ENCODE measurements around the gene CYB561. TPM values are rescaled to one million over a fixed set of nuclear protein-coding genes. Genes with fewer than 3 reads are reported as not detected.

Gene CYB561
- total and polyA plus RNA-seq, 2 of the 4 experiments (the other 2 are of a cell fraction), result 2.5 to 3.0 TPM

DNA sequence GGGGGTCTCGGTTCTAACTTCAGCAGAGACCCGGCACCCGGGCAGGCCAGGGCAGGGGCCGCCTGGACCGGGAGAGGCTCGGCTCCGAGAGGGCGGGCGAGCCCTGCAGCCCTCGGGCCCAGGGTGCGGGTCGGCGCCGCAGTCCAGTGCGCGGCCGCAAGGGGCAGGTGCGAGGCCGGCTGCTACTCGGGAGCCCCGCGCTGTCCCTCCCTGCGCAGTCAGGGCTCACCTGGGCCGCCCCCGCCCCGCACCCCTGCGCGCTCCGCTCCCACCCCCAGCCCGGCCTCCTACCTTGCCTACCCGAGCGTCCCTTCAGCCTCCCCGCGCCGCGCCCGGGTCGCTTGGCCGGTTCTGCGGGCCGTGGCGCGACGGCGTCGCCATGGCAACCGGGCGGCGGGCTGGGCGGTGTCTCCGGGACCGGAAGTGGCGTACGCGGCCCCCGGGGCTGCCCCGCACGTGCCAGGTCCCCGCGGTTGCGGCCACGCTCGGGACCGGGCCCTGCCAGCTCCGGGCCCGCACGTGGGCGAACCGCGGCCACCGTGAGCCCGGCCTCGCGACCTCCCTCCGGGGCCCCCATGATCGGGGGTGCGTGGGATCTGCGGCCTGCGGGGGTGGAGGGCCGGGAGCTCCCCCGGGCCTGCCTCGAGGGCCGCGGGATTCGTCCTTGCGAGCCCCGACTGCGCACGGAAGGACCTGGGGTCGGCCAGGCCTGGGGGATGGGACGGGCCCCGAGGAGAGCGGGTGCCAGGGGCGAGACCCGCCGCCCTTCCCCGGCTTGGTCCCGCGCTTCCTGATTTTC is at the start of gene CYB561 (continued):
- TF ChIP-seq RFX5 (IDR thresholded peaks at IDR 0.05; ENCODE audit: low read depth, low read length) (no peak), SMC3 (IDR thresholded peaks at IDR 0.05; ENCODE audit: low read depth, low read length) (no peak), RAD21 (IDR thresholded peaks at IDR 0.05; ENCODE audit: low read length) (peak; percentile 22; the same call in 1 of the 2 replicates), CEBPB (IDR thresholded peaks at IDR 0.05; ENCODE audit: low read depth, low read length) (no peak)

- peak overlapping the region; percentile 98 for H3K4ac ChIP-seq (ENCODE audit: low read depth, low read length)
- peak overlapping the region; percentile 98 for H2BK120ac ChIP-seq (ENCODE audit: low read depth, low read length)
- H4K91ac ChIP-seq (ENCODE audit: insufficient read depth, low read depth, low read length), result peak overlapping the region; percentile 73
- H3K18ac ChIP-seq (ENCODE audit: low read depth, low read length), result peak overlapping the region; percentile 53
- H2BK5ac ChIP-seq (ENCODE audit: low read depth, low read length, poor library complexity, severe bottlenecking), result peak overlapping the region; percentile 15
- H3K4me3 ChIP-seq (ENCODE audit: insufficient read depth, low read depth, low read length), result no peak overlapping the region
- intact Hi-C loops (cut with micrococcal nuclease) (no loop called here), dilution Hi-C loops (cut with HindIII; ENCODE audit: low sequenced_read_pairs, unreplicated experiment) (no loop called here), in situ Hi-C loops (cut with MboI; ENCODE audit: low sequenced_read_pairs) (no loop called here)
- peak; percentile 41 for DNase-seq
- peaks cover 0 to 2% of the 10 kb centered on the region in 2 experiments; a peak in 1 of 4 replicates for H3K79me1 ChIP-seq (ENCODE audit: low read depth in 1 of 2, low read length in 2 of 2)
- no peak overlapping the region for H3K9ac ChIP-seq (ENCODE audit: low read depth, low read length)
- CTCF ChIA-PET, result no interaction called here
- no peak overlapping the region for H3K4me2 ChIP-seq (ENCODE audit: low read depth, low read length)
- H3K14ac ChIP-seq (replicated peaks; ENCODE audit: low read depth, low read length), result peak overlapping the region; percentile 84
- no peak overlapping the region for H3K56ac ChIP-seq (ENCODE audit: extremely low read depth, insufficient read depth, low read length)
- peak overlapping the region; percentile 68 for H3K23ac ChIP-seq (ENCODE audit: low read depth, low read length)
- peaks cover 27% of the 10 kb centered on the region for H3K4me1 ChIP-seq (ENCODE audit: control insufficient read depth, insufficient read depth, low read length)
- peak overlapping the region; percentile 62 for H2AFZ ChIP-seq (replicated peaks; ENCODE audit: low read length, poor library complexity)
- peak overlapping the region; percentile 77 for H2BK20ac ChIP-seq (ENCODE audit: low read depth, low read length)
- H3K9me1 ChIP-seq (ENCODE audit: insufficient read depth, low read length), result peaks cover 19% of the 10 kb centered on the region
- H2AK5ac ChIP-seq (ENCODE audit: low read depth, low read length), result peak overlapping the region; percentile 97; the same call in 1 of the 2 replicates
- no peak for ATAC-seq (ENCODE audit: low read depth)
- no CpG with 5 or more reads among the region's 6 CpGs for WGBS, 2 experiments (ENCODE audit: extremely low coverage in 2 of 2, insufficient read length in 1 of 2)
- H3K36me3 ChIP-seq (ENCODE audit: control insufficient read depth, insufficient read depth, low read length), result no peaks in the 10 kb centered on the region
- 0 out of 2 replicates have a peak overlapping the region, but pooled peaks have one; percentile 15 for H3K27ac ChIP-seq (ENCODE audit: insufficient read depth, low read length)
- H4K5ac ChIP-seq (ENCODE audit: low read depth, low read length), result peak overlapping the region; percentile 27; the same call in 1 of the 2 replicates
- no peaks in the 10 kb centered on the region for H3K9me3 ChIP-seq (ENCODE audit: control insufficient read depth, insufficient read depth, low read length)
- POLR2A ChIA-PET (ENCODE audit: unreplicated experiment), result interaction anchor here (0.6 kb wide), 1 partner anchor 240 kb away, joined by 3 read pairs; no protein-coding TSS in a partner anchor
- no peak for TF ChIP-seq RCOR1 (IDR thresholded peaks at IDR 0.05; ENCODE audit: insufficient replicate concordance, low read length)
- no peak for TF ChIP-seq RFX5 (IDR thresholded peaks at IDR 0.05; ENCODE audit: low read depth, low read length)
- TF ChIP-seq CEBPB (IDR thresholded peaks at IDR 0.05; ENCODE audit: low read depth, low read length), result no peak
- TF ChIP-seq SMC3 (IDR thresholded peaks at IDR 0.05; ENCODE audit: low read depth, low read length), result no peak
- TF ChIP-seq CHD1 (IDR thresholded peaks at IDR 0.05; ENCODE audit: low read depth, low read length), result no peak
- no peak for TF ChIP-seq RAD21 (IDR thresholded peaks at IDR 0.05; ENCODE audit: low read length)
- TF ChIP-seq, protein P1, sequence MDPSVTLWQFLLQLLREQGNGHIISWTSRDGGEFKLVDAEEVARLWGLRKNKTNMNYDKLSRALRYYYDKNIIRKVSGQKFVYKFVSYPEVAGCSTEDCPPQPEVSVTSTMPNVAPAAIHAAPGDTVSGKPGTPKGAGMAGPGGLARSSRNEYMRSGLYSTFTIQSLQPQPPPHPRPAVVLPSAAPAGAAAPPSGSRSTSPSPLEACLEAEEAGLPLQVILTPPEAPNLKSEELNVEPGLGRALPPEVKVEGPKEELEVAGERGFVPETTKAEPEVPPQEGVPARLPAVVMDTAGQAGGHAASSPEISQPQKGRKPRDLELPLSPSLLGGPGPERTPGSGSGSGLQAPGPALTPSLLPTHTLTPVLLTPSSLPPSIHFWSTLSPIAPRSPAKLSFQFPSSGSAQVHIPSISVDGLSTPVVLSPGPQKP (IDR thresholded peaks at IDR 0.05; ENCODE audit: borderline replicate concordance, low read depth, low read length), result no peak
- TF ChIP-seq MAFK (IDR thresholded peaks at IDR 0.05; ENCODE audit: low read depth, low read length), result no peak
- TF ChIP-seq, protein P2, sequence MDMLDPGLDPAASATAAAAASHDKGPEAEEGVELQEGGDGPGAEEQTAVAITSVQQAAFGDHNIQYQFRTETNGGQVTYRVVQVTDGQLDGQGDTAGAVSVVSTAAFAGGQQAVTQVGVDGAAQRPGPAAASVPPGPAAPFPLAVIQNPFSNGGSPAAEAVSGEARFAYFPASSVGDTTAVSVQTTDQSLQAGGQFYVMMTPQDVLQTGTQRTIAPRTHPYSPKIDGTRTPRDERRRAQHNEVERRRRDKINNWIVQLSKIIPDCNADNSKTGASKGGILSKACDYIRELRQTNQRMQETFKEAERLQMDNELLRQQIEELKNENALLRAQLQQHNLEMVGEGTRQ (IDR thresholded peaks at IDR 0.05; ENCODE audit: low read depth, low read length), result no peak
- peaks cover 4% of the 10 kb centered on the region; the same call in 1 of the 2 replicates for H3K27me3 ChIP-seq (ENCODE audit: control insufficient read depth, insufficient read depth, low read length)
- no peaks in the 10 kb centered on the region for H4K20me1 ChIP-seq (ENCODE audit: insufficient read depth, low read length)
- H2BK15ac ChIP-seq (ENCODE audit: low read depth, low read length), result peak overlapping the region; percentile 83; the same call in 2 of the 3 replicates
- BruUV-seq (replicated peaks), result no TSS peak
- H4K8ac ChIP-seq (ENCODE audit: low read depth in 2 of 2, low read length in 2 of 2), result peak overlapping the region in 1 of 2 experiments; percentile 73; a peak in 1 of 4 replicates
- H2AK9ac ChIP-seq (replicated peaks; ENCODE audit: low read depth, low read length, poor library complexity), result peak overlapping the region; percentile 40
These were observed 49.4 kb upstream of the CYB561 start for GRCh38 chr17:63495491-63495890.

All from IMR-90 (cell line).